HG03060 (cell line): ENCODE results near the gene CDH15.
"Not testable (repeated sequence)": the region's sequence is repeated elsewhere in the genome, so short reads cannot be mapped to it uniquely, and the experiment has no call there.

ENCODE experiments used
- ATAC-seq: cut with Tn5 transposase; IDR thresholded peaks from one replicate; pipeline ENCODE4 v1.9.1; 2021; ENCODE audit warnings: low read depth, moderate number of reproducible peaks; ENCODE audit not compliant: unreplicated experiment

Gene CDH15

GRCh38 chr16:89154390-89155183 is 17.0 kb upstream of the CDH15 start:
- ATAC-seq = no peak

- ATAC-seq = no peak
Measured at GRCh38 chr16:89155184-89155679, 16.3 kb upstream of the CDH15 start.

DNA sequence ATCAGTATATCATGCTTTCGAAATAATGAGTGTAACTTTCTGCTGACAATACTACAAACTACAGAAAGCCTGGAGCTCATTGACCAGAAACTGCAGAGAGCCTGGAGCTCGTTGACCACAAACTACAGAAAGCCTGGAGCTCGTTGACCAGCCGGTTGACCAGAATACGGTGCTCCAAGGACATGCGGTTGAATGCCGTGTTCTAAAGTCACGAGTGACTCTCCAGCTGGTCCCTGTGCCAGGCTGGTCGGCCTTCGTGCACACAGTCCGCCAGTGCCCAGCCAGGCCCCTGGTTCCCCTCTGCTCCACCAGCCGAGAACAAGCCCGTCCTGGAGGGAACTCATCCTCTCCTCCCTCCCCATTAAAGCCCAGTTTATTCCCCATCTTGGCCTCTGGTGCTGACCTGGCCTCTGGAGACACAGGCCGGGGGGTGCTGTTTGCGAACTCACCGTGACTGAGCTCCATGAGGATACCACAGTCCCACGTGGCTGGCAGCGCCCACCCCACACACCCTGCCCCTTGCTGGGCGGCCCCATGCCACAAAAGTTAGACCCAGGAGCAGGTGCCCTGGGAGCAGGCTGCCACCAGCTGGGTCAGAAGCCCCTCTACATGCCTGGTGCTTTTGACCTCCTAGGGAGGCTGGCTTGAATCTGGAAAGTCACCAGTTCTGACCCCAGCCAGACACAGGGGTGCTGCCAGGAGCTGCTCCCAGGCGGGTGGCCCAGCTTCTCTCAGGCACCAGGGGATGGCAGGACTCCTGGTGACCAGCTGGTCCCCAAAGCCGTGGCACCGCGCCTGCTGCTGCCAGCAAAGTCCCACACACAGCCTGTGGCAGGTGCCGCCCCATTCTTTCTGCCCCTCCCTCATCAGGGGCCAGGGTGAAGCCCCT is 15.5 kb upstream of the CDH15 start:
- ATAC-seq = no peak

GRCh38 chr16:89156740-89157645 is 14.6 kb upstream of the CDH15 start:
- no peak for ATAC-seq

GRCh38 chr16:89157778-89158177 is 13.8 kb upstream of the CDH15 start:
- no peak for ATAC-seq

GRCh38 chr16:89159066-89159849 is 12.3 kb upstream of the CDH15 start:
- no peak for ATAC-seq

DNA sequence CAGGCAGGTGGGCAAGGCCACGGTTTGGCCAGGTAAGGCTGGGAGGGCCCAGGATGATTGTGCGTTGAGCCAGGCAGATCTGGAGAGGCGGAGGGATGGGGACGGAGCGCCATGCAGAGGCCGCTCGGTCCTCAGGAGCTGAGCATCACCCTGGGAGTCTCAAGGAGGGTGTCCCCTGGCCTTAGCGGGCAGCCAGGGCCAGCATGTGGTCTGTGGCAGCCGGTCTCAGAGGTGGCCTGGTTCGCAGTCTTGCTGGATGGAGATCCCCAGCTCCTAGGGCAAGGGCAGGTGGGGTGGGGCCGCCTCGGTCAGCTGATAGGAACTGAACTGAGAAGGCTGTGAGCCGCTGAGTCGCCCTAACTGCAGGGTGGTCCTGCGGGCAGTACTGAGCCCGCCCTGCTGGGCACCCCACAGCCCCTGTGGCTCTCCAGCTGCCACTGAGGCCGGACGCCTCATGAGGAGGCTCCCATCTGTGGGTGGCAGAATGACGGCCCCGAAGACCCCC is 11.6 kb upstream of the CDH15 start:
- no peak for ATAC-seq

- ATAC-seq = no peak
Measured at GRCh38 chr16:89160977-89161701, 10.4 kb upstream of the CDH15 start.

DNA sequence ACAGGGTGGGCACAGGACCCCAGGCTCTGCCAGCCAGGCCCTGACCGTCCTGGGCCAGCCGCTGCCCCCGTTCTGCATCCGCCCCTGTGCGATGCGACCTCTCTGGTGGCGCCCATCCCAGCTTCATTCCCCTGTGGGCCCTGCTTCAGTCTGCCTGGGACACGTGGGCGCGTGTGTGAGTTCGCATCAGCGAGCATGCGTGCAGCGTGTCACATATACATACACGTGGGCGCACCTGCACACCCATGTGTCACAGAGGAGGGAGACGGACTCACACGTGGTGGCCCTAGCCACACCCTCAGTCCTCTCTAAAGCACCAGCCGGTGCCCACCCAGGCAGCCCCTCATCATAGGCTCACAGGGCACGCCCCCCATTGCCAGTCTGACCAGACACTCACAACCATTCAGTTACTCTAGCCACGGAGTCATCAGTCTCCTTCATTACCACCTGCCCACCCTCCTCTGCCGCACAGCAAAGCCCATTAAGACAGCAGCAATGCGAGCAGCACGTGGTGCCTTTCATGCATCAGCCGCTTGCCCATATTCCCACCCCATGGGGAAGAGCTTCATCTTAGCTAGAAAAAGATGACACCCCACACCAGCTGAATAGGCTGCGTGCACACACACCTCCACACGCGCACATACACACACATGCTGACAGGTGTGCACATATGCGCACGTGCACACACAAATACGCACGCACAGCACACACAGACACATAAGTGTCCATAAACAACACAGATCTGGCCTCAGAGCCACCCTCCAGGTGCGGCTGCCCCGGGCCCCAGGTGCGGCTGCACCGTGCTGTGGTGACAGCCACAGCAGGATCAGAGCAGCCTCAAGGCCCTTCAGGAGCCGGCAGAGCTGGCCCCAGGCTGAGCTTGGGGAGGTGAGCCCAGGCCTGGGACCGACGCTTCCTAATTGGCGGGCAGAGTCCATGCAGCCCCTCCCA is 9.5 kb upstream of the CDH15 start:
- no peak for ATAC-seq

DNA sequence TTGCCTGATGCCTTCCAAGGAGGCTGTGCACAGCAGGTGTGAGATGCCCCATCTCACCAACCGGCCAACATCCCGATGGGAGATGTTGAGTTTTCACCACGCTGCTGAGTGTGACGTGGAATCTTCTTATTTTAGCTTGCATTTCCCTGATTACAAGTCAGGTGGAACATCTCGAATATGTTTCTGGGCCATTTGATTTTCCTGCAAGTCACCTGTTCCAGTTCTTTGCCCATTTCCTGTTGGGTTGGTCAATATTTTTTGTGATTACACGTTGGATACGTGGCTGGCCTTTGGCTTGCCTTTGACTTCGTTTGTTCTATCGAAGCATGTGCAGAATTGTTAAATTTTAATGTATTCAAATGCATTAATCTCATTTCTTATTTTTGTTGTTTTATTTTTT is 8.3 kb upstream of the CDH15 start:
- ATAC-seq = no peak

GRCh38 chr16:89164436-89164835 is 7.1 kb upstream of the CDH15 start:
- ATAC-seq = no peak

- no peak for ATAC-seq
Measured at GRCh38 chr16:89164847-89165680, 6.5 kb upstream of the CDH15 start.

DNA sequence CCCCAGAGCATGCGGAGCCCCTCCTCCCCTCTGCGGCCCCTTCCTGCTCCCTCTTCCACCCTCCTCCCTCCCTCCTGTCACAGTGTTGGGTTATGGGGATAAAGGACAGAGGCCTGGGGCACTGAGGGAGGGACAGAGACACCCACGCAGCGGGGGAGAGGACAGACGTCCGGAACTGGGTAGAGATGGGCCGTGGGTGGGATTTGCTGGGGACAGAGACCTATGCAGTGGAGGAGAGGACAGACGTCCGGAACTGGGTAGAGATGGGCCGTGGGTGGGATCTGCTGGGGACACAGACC is 5.9 kb upstream of the CDH15 start:
- ATAC-seq = not testable (repeated sequence)

DNA sequence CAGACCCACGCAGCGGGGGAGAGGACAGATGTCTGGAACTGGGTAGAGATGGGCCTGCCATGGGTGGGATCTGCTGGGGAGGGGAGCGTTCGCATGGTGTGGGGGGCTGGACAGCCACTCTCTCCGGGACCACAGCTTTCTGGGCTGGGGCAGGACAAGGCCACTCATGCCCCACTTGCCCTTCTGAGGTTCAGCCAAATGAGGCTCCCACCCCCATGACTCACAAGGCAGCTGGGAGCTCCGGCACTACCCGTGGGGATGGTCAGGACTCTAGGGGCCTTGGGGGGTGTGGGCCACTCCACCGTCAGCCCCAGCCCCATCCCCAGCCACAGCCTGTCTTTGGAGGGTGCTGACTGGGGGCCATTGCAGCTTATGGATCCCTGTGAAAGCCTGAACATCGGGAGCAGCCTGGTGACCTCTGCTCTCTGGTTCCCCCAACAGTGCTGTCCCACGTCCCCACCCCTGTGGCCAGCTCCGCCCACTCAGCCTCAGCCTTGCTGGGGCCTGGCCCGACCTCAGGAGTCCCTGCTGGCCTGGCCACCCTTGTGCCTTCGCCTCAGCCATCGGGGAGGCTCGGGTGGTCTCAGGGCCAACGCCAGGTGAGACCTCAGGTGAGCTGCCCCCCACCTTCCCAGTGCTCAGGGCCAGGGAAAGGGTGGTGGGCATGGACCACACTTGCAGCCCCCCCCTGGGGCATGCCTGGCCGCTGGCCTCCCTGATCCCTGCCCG is 4.7 kb upstream of the CDH15 start:
- no peak for ATAC-seq

- no peak for ATAC-seq
Measured at GRCh38 chr16:89167425-89167941, 4.1 kb upstream of the CDH15 start.
